Right lobe of liver (tissue), 4 donors: ENCODE data around the gene PTBP1.

Source experiments
- CTCF ChIP-seq, 4 donors: fragments of 200-600 bp in 3 of 4; fragments of 450-650 bp in 1 of 4; IDR thresholded peaks; one replicate each; pipeline versions ENCODE4 v1.5.1 to v1.8.0; 2016 to 2022; ENCODE audit warnings: antibody characterized with exemption in 4 of 4, mild to moderate bottlenecking in 2 of 4
- POLR2A ChIP-seq: fragments of 450-650 bp; IDR thresholded peaks from one replicate; pipeline ENCODE4 v1.6.1; 2017; ENCODE audit warnings: antibody characterized with exemption, mild to moderate bottlenecking
- donor health status: DM: no; HTN: no; CAD: no.
- donor health status: DM: no; HTN: no; CAD: no.
- donor health status: DM: no; HTN: yes; CAD: no.

DNA sequence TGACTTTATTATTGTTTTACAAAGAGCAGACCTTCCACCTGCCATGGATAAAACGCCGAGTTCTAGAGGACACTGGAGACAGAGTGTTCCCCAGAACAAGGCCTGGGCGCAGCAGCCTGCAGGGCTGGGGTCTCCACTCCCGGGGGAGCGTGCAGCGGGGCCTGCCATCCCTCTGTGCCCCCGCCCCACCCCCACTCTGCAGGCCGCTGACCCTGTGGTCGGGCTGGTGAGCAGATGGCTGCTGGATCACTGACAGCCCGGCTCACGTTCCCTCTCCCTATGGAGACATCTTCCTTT is 8.6 kb upstream of the PTBP1 start:
- no peak for TF ChIP-seq CTCF (IDR thresholded peaks at IDR 0.05)
- TF ChIP-seq POLR2A = no peak
